Measurements from ENCODE around the gene TUT4. TPM values are rescaled to one million over a fixed set of nuclear protein-coding genes. Genes with fewer than 3 reads are reported as not detected.

The TUT4 gene
- total and polyA plus RNA-seq, 9 donors, result 35.6 to 90.5 (median 65.2) TPM

DNA sequence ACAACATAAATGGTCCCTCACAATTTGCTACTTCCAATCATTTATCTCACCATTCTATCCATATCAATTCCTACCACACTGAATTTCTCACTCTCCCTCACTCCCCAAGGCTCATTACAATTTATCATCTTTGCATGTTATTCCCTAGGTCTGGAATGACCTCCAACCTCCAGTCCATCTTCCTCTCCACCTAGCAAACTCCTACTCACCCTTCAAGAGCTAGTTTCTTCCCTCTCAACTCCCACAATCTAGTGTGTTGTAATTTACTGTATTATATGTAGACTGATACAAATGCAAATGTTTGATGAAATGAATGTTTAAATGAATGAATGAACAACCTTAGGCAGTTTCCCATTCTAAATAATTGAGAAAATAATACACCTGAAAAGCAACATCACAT, 3.6 kb downstream of the TUT4 start:
- Histone ChIP-seq H3K4me3 (no peak overlapping the region), H3K27me3 (no peaks in the 10 kb centered on the region), H3K9me3 (no peaks in the 10 kb centered on the region), H3K36me3 (no peaks in the 10 kb centered on the region), H3K4me1 (ENCODE audit: insufficient read depth) (peaks cover 4% of the 10 kb centered on the region), H3K27ac (no peak overlapping the region)
- TF ChIP-seq POLR2A (IDR thresholded peaks at IDR 0.05) (no peak), EP300 (IDR thresholded peaks at IDR 0.05) (no peak)
- TF ChIP-seq, protein P1, sequence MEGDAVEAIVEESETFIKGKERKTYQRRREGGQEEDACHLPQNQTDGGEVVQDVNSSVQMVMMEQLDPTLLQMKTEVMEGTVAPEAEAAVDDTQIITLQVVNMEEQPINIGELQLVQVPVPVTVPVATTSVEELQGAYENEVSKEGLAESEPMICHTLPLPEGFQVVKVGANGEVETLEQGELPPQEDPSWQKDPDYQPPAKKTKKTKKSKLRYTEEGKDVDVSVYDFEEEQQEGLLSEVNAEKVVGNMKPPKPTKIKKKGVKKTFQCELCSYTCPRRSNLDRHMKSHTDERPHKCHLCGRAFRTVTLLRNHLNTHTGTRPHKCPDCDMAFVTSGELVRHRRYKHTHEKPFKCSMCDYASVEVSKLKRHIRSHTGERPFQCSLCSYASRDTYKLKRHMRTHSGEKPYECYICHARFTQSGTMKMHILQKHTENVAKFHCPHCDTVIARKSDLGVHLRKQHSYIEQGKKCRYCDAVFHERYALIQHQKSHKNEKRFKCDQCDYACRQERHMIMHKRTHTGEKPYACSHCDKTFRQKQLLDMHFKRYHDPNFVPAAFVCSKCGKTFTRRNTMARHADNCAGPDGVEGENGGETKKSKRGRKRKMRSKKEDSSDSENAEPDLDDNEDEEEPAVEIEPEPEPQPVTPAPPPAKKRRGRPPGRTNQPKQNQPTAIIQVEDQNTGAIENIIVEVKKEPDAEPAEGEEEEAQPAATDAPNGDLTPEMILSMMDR (IDR thresholded peaks at IDR 0.05), result no peak
- intact Hi-C loops (cut with DNase I), result no loop called here
- no peak for DNase-seq

DNA sequence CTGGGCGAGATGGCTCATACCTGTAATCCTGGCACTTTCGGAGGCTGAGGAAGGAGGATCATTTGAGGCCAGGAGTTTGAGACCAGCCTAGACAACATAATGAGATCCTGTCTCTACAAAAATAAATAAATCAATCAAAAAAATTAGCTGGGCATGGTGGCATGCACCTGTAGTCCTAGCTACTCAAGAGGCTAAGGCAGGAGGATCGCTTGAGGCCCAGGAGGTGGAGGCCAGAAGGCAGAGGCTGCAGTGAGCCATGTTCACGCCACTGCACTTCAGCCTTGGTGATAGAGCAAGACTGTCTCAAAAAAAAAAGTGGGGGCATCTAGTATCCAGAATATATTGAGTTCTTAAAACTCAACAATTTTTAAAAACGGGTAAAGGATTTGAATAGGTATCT, 6.0 kb downstream of the TUT4 start:
- Histone ChIP-seq H3K4me3 (no peak overlapping the region), H3K36me3 (no peaks in the 10 kb centered on the region), H3K4me1 (ENCODE audit: insufficient read depth) (peaks cover 4% of the 10 kb centered on the region), H3K27me3 (no peaks in the 10 kb centered on the region), H3K27ac (no peak overlapping the region), H3K9me3 (no peaks in the 10 kb centered on the region)
- intact Hi-C loops (cut with DNase I), result no loop called here
- 93 to 95% (median 95%) methylated on average over 5 of the region's 5 CpGs for WGBS, 3 donors
- DNase-seq, result no peak
- TF ChIP-seq EP300 (IDR thresholded peaks at IDR 0.05) (no peak), POLR2A (IDR thresholded peaks at IDR 0.05) (no peak)
- TF ChIP-seq, protein P1 (IDR thresholded peaks at IDR 0.05), result no peak

DNA sequence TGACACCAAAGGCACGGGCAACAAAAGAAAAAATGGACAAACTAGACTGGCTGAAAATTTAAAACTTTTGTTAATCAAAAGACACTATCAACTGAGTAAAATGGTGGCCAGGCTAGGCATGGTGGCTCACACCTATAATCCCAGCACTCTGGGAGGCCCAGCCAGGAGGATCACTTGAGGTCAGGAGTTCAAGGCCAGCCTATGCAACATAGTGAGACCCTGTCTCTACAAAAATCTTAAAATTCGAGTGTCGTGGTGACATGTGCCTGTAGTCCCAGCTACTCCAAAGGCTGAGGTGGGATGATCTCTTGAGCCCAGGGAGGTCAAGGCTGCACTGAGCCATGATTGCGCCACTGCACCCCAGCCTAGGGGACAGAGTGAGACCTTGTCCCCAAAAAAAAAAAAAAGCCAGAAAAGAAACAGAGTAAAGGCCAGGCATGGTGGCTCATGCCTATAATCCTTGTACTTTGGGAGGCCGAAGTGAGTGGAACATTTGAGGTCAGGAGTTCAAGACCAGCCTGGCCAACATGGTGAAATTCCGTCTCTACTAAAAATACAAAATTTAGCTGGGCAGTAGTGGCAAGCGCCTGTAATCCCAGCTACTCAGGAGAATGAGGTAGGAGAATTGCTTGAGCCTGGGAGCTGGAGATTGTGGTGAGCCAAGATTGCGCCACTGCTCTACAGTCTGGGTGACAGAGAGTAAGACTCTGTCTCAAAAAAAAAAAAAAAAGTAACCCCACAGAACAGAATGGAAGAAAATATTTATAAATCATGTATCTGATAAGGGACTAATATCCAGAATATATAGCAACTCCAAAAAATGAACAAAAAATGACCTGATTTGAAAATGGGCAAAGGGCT, 8.0 kb downstream of the TUT4 start:
- H3K4me1 ChIP-seq (ENCODE audit: insufficient read depth), result peaks cover 1% of the 10 kb centered on the region
- no peak for DNase-seq
- no peak overlapping the region for H3K27ac ChIP-seq
- no peak overlapping the region for H3K4me3 ChIP-seq
- H3K9me3 ChIP-seq, result peaks cover 0 to 4% of the 10 kb centered on the region in 2 donors
- 96 to 98% (median 96%) methylated on average over 8 of the region's 8 CpGs for WGBS, 3 donors
- no peak for TF ChIP-seq POLR2A (IDR thresholded peaks at IDR 0.05)
- intact Hi-C loops (cut with DNase I), result no loop called here
- H3K36me3 ChIP-seq, result no peaks in the 10 kb centered on the region
- no peaks in the 10 kb centered on the region for H3K27me3 ChIP-seq

DNA sequence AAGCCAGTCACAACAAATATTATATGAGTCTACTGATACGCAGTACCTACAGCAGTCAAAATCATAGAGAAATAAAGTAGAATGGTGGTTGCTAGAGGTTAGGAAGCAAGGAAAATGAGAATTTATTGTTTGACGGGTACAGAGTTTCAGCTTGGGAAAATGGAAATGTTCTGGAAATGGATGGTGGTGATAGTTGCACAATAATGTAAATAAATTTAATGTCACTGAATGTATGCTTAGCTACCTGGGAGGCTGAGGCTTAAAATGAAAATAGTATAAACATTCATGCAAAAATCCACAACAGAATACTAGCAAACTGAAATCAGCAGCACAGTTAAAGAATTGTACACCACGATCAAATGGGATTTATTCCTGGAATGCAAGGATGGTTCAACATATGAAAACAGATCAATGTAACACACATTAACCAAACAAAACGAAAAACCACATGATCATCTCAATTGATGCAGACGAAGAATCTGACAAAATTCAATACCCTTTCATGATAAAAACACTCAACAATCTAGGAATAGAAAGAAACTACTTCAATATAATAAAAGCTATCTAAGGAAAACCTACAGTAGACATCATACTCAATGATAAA, 10.7 kb downstream of the TUT4 start:
- no peak for DNase-seq
- Histone ChIP-seq H3K4me3 (no peak overlapping the region), H3K27me3 (no peaks in the 10 kb centered on the region), H3K4me1 (ENCODE audit: insufficient read depth) (peaks cover 1% of the 10 kb centered on the region), H3K36me3 (no peaks in the 10 kb centered on the region), H3K27ac (no peak overlapping the region), H3K9me3 (peaks cover 0 to 4% of the 10 kb centered on the region in 2 donors)
- 94 to 98% (median 97%) methylated on average over 5 of the region's 5 CpGs for WGBS, 3 donors
- intact Hi-C loops (cut with DNase I), result no loop called here
- TF ChIP-seq, protein P1 (IDR thresholded peaks at IDR 0.05), result no peak
- TF ChIP-seq POLR2A (IDR thresholded peaks at IDR 0.05), result no peak
- TF ChIP-seq EP300 (IDR thresholded peaks at IDR 0.05), result no peak

Data from ovary (tissue), 9 donors.